ENCODE measurements around the gene ZNF609. TPM values are rescaled to one million over a fixed set of nuclear protein-coding genes. Genes with fewer than 3 reads are reported as not detected.

The ZNF609 gene
- total and polyA plus RNA-seq, 10 of the 15 experiments (the other 5 are each of a cell fraction or from before 2014, with no cell fraction given), result 5.1 to 35.3 (median 13.6) TPM

GRCh38 chr15:64582202-64582601 is 121.8 kb downstream of the ZNF609 start:
- peaks cover 36% of the 10 kb centered on the region for H3K79me2 ChIP-seq (ENCODE audit: control insufficient read depth, insufficient read depth, low read length)
- DNase-seq (ENCODE audit: low read depth, low spot score), result no peak
- no peak for TF ChIP-seq BRCA1 (IDR thresholded peaks at IDR 0.05; ENCODE audit: low read depth, low read length)
- BruUV-seq (replicated peaks), result TSS peak; percentile 31
- H3K9me3 ChIP-seq (replicated peaks; ENCODE audit: control insufficient read depth, insufficient read depth, low read length), result peaks cover 14% of the 10 kb centered on the region
- no peaks in the 10 kb centered on the region for H4K20me1 ChIP-seq (ENCODE audit: control insufficient read depth, insufficient read depth)
- WGBS (ENCODE audit: insufficient coverage, insufficient replicate concordance, low lambda C conversion rate, missing lambda C conversion rate), result 100% methylated on average over 3 of the region's 3 CpGs
- H3K36me3 ChIP-seq (ENCODE audit: control insufficient read depth in 2 of 2, insufficient read depth in 2 of 2, low read length in 1 of 2), result no peaks in the 10 kb centered on the region
- no peak for ATAC-seq
- no peak overlapping the region for H3K27ac ChIP-seq (ENCODE audit: control insufficient read depth, insufficient read depth)
- no peaks in the 10 kb centered on the region for H3K27me3 ChIP-seq (replicated peaks in 1 of 2; ENCODE audit: control insufficient read depth in 2 of 2, insufficient read depth in 2 of 2, low read length in 1 of 2)
- ChIA-PET RAD21 (ENCODE audit: unreplicated experiment) (no interaction called here), SMC1A (ENCODE audit: uncharacterized antibody, unreplicated experiment) (interaction anchor here (0.9 to 1.3 kb wide), 4 partner anchors 14 to 67 kb away, joined by 3 to 5 read pairs (median 4); no protein-coding TSS in a partner anchor), POLR2A (interaction anchor here (0.9 to 1.4 kb wide), 2 partner anchors 11 to 15 kb away, joined by 3 read pairs; no protein-coding TSS in a partner anchor), CTCF (interaction anchor here (1.8 kb wide), 1 partner anchor 13 kb away, joined by 5 read pairs; no protein-coding TSS in a partner anchor)
- no peak overlapping the region for H3K9ac ChIP-seq (ENCODE audit: control insufficient read depth, insufficient read depth, low read length)
- no peak overlapping the region for H2AFZ ChIP-seq (ENCODE audit: control insufficient read depth, low read depth, low read length)
- H3K4me1 ChIP-seq (ENCODE audit: control insufficient read depth, insufficient read depth, low read length), result peaks cover 3% of the 10 kb centered on the region; the same call in 1 of the 2 replicates
- in situ Hi-C loops (cut with MboI) (no loop called here), intact Hi-C loops (cut with micrococcal nuclease; ENCODE audit: unreplicated experiment) (no loop called here)
- no peak overlapping the region for H3K4me3 ChIP-seq
- FAIRE-seq, result no peak
- H3K4me2 ChIP-seq (ENCODE audit: control insufficient read depth, insufficient read depth), result no peak overlapping the region

GRCh38 chr15:64583519-64583918 is 123.1 kb downstream of the ZNF609 start:
- Histone ChIP-seq H2AFZ (ENCODE audit: control insufficient read depth, low read depth, low read length) (no peak overlapping the region), H3K27ac (ENCODE audit: control insufficient read depth, insufficient read depth) (no peak overlapping the region), H3K4me2 (ENCODE audit: control insufficient read depth, insufficient read depth) (no peak overlapping the region), H3K9ac (ENCODE audit: control insufficient read depth, insufficient read depth, low read length) (no peak overlapping the region), H3K4me3 (no peak overlapping the region), H3K27me3 (replicated peaks in 1 of 2; ENCODE audit: control insufficient read depth in 2 of 2, insufficient read depth in 2 of 2, low read length in 1 of 2) (no peaks in the 10 kb centered on the region), H4K20me1 (ENCODE audit: control insufficient read depth, insufficient read depth) (no peaks in the 10 kb centered on the region), H3K79me2 (ENCODE audit: control insufficient read depth, insufficient read depth, low read length) (peaks cover 47% of the 10 kb centered on the region), H3K36me3 (ENCODE audit: control insufficient read depth in 2 of 2, insufficient read depth in 2 of 2, low read length in 1 of 2) (no peaks in the 10 kb centered on the region), H3K4me1 (ENCODE audit: control insufficient read depth, insufficient read depth, low read length) (peaks cover 5% of the 10 kb centered on the region; the same call in 1 of the 2 replicates), H3K9me3 (replicated peaks; ENCODE audit: control insufficient read depth, insufficient read depth, low read length) (peaks cover 13% of the 10 kb centered on the region)
- ChIA-PET RAD21 (ENCODE audit: unreplicated experiment) (interaction anchor here (1.0 kb wide), 1 partner anchor 38 kb away, joined by 3 read pairs; no protein-coding TSS in a partner anchor), CTCF (interaction anchor here (0.7 to 1.8 kb wide), 2 partner anchors 13 to 14 kb away, joined by 3 to 5 read pairs; no protein-coding TSS in a partner anchor), POLR2A (interaction anchor here (1.0 kb wide), 1 partner anchor 21 kb away, joined by 3 read pairs; no protein-coding TSS in a partner anchor), SMC1A (ENCODE audit: uncharacterized antibody, unreplicated experiment) (interaction anchor here (1.5 to 2.5 kb wide), 2 partner anchors 9 to 13 kb away, joined by 6 to 9 read pairs; no protein-coding TSS in a partner anchor)
- FAIRE-seq, result no peak
- DNase-seq (ENCODE audit: low read depth, low spot score), result no peak
- intact Hi-C loops (cut with micrococcal nuclease; ENCODE audit: unreplicated experiment) (no loop called here), in situ Hi-C loops (cut with MboI) (no loop called here)
- ATAC-seq, result no peak
- BruUV-seq (replicated peaks), result no TSS peak
- WGBS (ENCODE audit: insufficient coverage, insufficient replicate concordance, low lambda C conversion rate, missing lambda C conversion rate), result 90% methylated on average over 4 of the region's 4 CpGs
- TF ChIP-seq CBX5 (IDR thresholded peaks at IDR 0.05; ENCODE audit: low read depth) (no peak), LARP7 (IDR thresholded peaks at IDR 0.05) (no peak), E4F1 (IDR thresholded peaks at IDR 0.05; ENCODE audit: borderline replicate concordance, partially characterized antibody) (no peak), HDAC2 (IDR thresholded peaks at IDR 0.05) (no peak), JUNB (IDR thresholded peaks at IDR 0.05) (no peak), SMARCA5 (IDR thresholded peaks at IDR 0.05) (no peak), ZZZ3 (IDR thresholded peaks at IDR 0.05; ENCODE audit: control insufficient read depth, insufficient read length, low read depth) (no peak), ZNF687 (IDR thresholded peaks at IDR 0.05) (no peak), MYC (IDR thresholded peaks at IDR 0.05; ENCODE audit: insufficient read depth, insufficient read length, insufficient replicate concordance, low read length, severe bottlenecking) (no peak), YY1 (IDR thresholded peaks at IDR 0.05; ENCODE audit: low read depth, low read length) (no peak)
